Lower leg skin (tissue), 3 donors: ENCODE measurements around the gene ACIN1.

Experiments
- CTCF ChIP-seq, 3 donors: fragments of 450-650 bp; IDR thresholded peaks; one replicate each; pipeline ENCODE4 v1.5.1; 2016; ENCODE audit warnings: antibody characterized with exemption in 3 of 3, mild to moderate bottlenecking in 3 of 3, moderate library complexity in 2 of 3
- POLR2A ChIP-seq, 2 donors: fragments of 450-650 bp; IDR thresholded peaks; one replicate each; pipeline ENCODE4 v1.6.1; 2016 to 2017; ENCODE audit warnings: antibody characterized with exemption in 2 of 2, mild to moderate bottlenecking in 1 of 2, moderate library complexity in 1 of 2

GRCh38 chr14:23101213-23101970, 6.5 kb upstream of the ACIN1 start:
- no peak for TF ChIP-seq POLR2A (IDR thresholded peaks at IDR 0.05)
- no peak for TF ChIP-seq CTCF (IDR thresholded peaks at IDR 0.05)
